NCI-H2196 treated with DMSO at 0.1 percent for 48 hours (cell line): ENCODE measurements around the gene TMEM117.
A peak's percentile ranks its signal among the peaks of the same experiment; 100 is the strongest.

ENCODE experiments used
- DNase-seq: peaks from one replicate; lab custom pipeline; 2025; ENCODE audit not compliant: unreplicated experiment; lab: John Stamatoyannopoulos, UW

Gene TMEM117

GRCh38 chr12:43957732-43958372 lies 122.0 kb downstream of the TMEM117 start:
- peak; percentile 15 for DNase-seq

- DNase-seq = no peak
Measured at GRCh38 chr12:43964033-43964432, 128.2 kb downstream of the TMEM117 start.

- no peak for DNase-seq
Measured at GRCh38 chr12:43964961-43965360, 129.1 kb downstream of the TMEM117 start.

GRCh38 chr12:43965899-43966298 lies 130.0 kb downstream of the TMEM117 start:
- no peak for DNase-seq

- DNase-seq = no peak
Measured at GRCh38 chr12:43968736-43969135, 132.9 kb downstream of the TMEM117 start.

- no peak for DNase-seq
Measured at GRCh38 chr12:43969882-43970281, 134.0 kb downstream of the TMEM117 start.

- DNase-seq = no peak
Measured at GRCh38 chr12:43973385-43973784, 137.5 kb downstream of the TMEM117 start.

- DNase-seq = no peak
Measured at GRCh38 chr12:43973993-43974392, 138.1 kb downstream of the TMEM117 start.

- no peak for DNase-seq
Measured at GRCh38 chr12:43976027-43976426, 140.1 kb downstream of the TMEM117 start.

- no peak for DNase-seq
Measured at GRCh38 chr12:43978556-43978955, 142.7 kb downstream of the TMEM117 start.

GRCh38 chr12:43979450-43979849 lies 143.6 kb downstream of the TMEM117 start:
- DNase-seq = no peak

GRCh38 chr12:43980627-43981191 lies 144.8 kb downstream of the TMEM117 start:
- no peak for DNase-seq

GRCh38 chr12:43981726-43982125 lies 145.8 kb downstream of the TMEM117 start:
- no peak for DNase-seq

GRCh38 chr12:43982544-43982943 lies 146.7 kb downstream of the TMEM117 start:
- DNase-seq = no peak

- no peak for DNase-seq
Measured at GRCh38 chr12:43988838-43989560, 153.1 kb downstream of the TMEM117 start.

- DNase-seq = no peak
Measured at GRCh38 chr12:43992856-43993255, 157.0 kb downstream of the TMEM117 start.

GRCh38 chr12:44000309-44000952 lies 164.6 kb downstream of the TMEM117 start:
- DNase-seq = peak; percentile 3

- DNase-seq = no peak
Measured at GRCh38 chr12:44002607-44003006, 166.7 kb downstream of the TMEM117 start.

GRCh38 chr12:44003721-44004120 lies 167.8 kb downstream of the TMEM117 start:
- DNase-seq = no peak

- peak; percentile 4 for DNase-seq
Measured at GRCh38 chr12:44015333-44015941, 179.6 kb downstream of the TMEM117 start.

GRCh38 chr12:44017216-44017615 lies 181.3 kb downstream of the TMEM117 start:
- DNase-seq = no peak
